HCT116 (cell line): Measurements from ENCODE around the gene THUMPD2. TPM values are rescaled to one million over a fixed set of nuclear protein-coding genes. Genes with fewer than 3 reads are reported as not detected.

Experiments
- ATAC-seq: fragments of 200-7000 bp; cut with Tn5 transposase; 2 replicates; pipeline ENCODE4 v1.9.1; 2020; ENCODE audit warnings: mild to moderate bottlenecking, moderate library complexity
- BruUV-seq: library from RNA; stranded (reverse); fragments of 400-500 nt; replicated peaks from 2 replicates; lab custom pipeline; 2021; lab: Mats Ljungman, UMichigan
- CTCF ChIA-PET: fragments of 300-600 bp; sonication (Branson Sonifier 250); formaldehyde crosslinking; loops from one replicate; lab custom pipeline; 2021; ENCODE audit warnings: antibody characterized with exemption; lab: Charles Lee
- POLR2A ChIA-PET: fragments of 300-600, 350-600 bp; sonication (Branson Sonifier 250); formaldehyde crosslinking; loops from one replicate; lab custom pipeline; 2021; ENCODE audit warnings: antibody characterized with exemption; lab: Charles Lee
- RAD21 ChIA-PET, 2 experiments: fragments of 300-600 bp; sonication (Branson Sonifier 250); formaldehyde crosslinking; loops; one replicate each; lab custom pipeline; 2023; ENCODE audit warnings: low total read pairs in 2 of 2; ENCODE audit not compliant: uncharacterized antibody in 2 of 2, unreplicated experiment in 2 of 2, low non-redundant PET in 1 of 2; lab: Charles Lee
- DNase-seq: peaks from one replicate; pipeline ENCODE4 v3.0.0-alpha.2; 2010; ENCODE audit warnings: low read depth, low spot score
- H2AFZ ChIP-seq: fragments of 200-600 bp; shearing (Covaris generic), sonication (generic); 2 replicates; pipeline ENCODE4 v1.6.1; 2017; ENCODE audit warnings: low read depth, mixed run types, mixed read lengths, antibody characterized with exemption, low read length; ENCODE audit not compliant: poor library complexity, severe bottlenecking
- H3K27ac ChIP-seq: 2 replicates; pipeline ENCODE4 v1.5.1; 2012; ENCODE audit warnings: low read depth, low read length
- H3K27me3 ChIP-seq: fragments of 200-600 bp; sonication (generic); 2 replicates; pipeline ENCODE4 v1.6.1; 2016; ENCODE audit warnings: mixed run types, low read length, mixed read lengths; ENCODE audit not compliant: insufficient read depth
- H3K36me3 ChIP-seq, 2 experiments: fragments of 200-500 bp in 1 of 2; fragments of 200-600 bp in 1 of 2; sonication (Bioruptor generic) in 1 of 2; sonication (generic) in 1 of 2; 2 replicates each; pipeline versions ENCODE4 v1.5.1 to v1.6.1; 2014 to 2016; ENCODE audit warnings: low read length in 2 of 2, inconsistent platforms in 1 of 2, mixed read lengths in 1 of 2, mixed run types in 1 of 2; ENCODE audit not compliant: insufficient read depth in 2 of 2, control insufficient read depth in 1 of 2
- H3K4me1 ChIP-seq, 2 experiments: fragments of 200-600 bp in 1 of 2; sonication (generic) in 1 of 2; 2 replicates each; pipeline versions ENCODE4 v1.5.1 to v1.6.1; 2012 to 2017; ENCODE audit warnings: low read length in 2 of 2, inconsistent platforms in 1 of 2, mild to moderate bottlenecking in 1 of 2, mixed read lengths in 1 of 2, mixed run types in 1 of 2, moderate library complexity in 1 of 2; ENCODE audit not compliant: insufficient read depth in 2 of 2, control insufficient read depth in 1 of 2
- H3K4me2 ChIP-seq: fragments of 200-600 bp; sonication (generic); 2 replicates; pipeline ENCODE4 v1.6.1; 2017; ENCODE audit warnings: mixed run types, low read length, mixed read lengths
- H3K4me3 ChIP-seq, 2 experiments: fragments of 200-600 bp in 1 of 2; sonication (generic) in 1 of 2; replicated peaks in 1 of 2; 2 replicates each; pipeline ENCODE4 v1.5.1; 2011 to 2016; ENCODE audit warnings: low read length in 2 of 2, control low read depth in 1 of 2, low read depth in 1 of 2, mild to moderate bottlenecking in 1 of 2, mixed read lengths in 1 of 2, mixed run types in 1 of 2
- H3K79me2 ChIP-seq: fragments of 200-600 bp; sonication (generic); 2 replicates; pipeline ENCODE4 v1.6.1; 2017; ENCODE audit warnings: mild to moderate bottlenecking, mixed run types, low read length, moderate library complexity, mixed read lengths; ENCODE audit not compliant: insufficient read depth
- H3K9ac ChIP-seq: fragments of 200-600 bp; sonication (generic); 2 replicates; pipeline ENCODE4 v1.6.1; 2016; ENCODE audit warnings: low read length, mixed read lengths
- H3K9me2 ChIP-seq: fragments of 200-600 bp; sonication (generic), shearing (Covaris generic); 2 replicates; pipeline ENCODE4 v1.6.1; 2017; ENCODE audit warnings: mixed run types, mild to moderate bottlenecking, moderate library complexity; ENCODE audit not compliant: insufficient read depth
- H3K9me3 ChIP-seq, 2 experiments: fragments of 200-500 bp in 1 of 2; fragments of 200-600 bp in 1 of 2; sonication (Bioruptor generic) in 1 of 2; sonication (generic) in 1 of 2; 2 replicates each; pipeline ENCODE4 v1.6.1; 2014 to 2017; ENCODE audit warnings: low read length in 2 of 2, mixed read lengths in 2 of 2, inconsistent platforms in 1 of 2, low read depth in 1 of 2, mild to moderate bottlenecking in 1 of 2, mixed run types in 1 of 2, moderate library complexity in 1 of 2; ENCODE audit not compliant: control insufficient read depth in 1 of 2, insufficient read depth in 1 of 2
- H4K20me1 ChIP-seq: fragments of 200-600 bp; sonication (generic), shearing (Covaris generic); 2 replicates; pipeline ENCODE4 v1.6.1; 2017; ENCODE audit warnings: mixed run types, mild to moderate bottlenecking, moderate library complexity; ENCODE audit not compliant: insufficient read depth
- EGR1 ChIP-seq: IDR thresholded peaks from 2 replicates; pipeline ENCODE4 v1.6.1; 2012; ENCODE audit warnings: low read depth
- ELF1 ChIP-seq: IDR thresholded peaks from 2 replicates; pipeline ENCODE4 v1.6.1; 2012; ENCODE audit warnings: low read depth, borderline replicate concordance
- FOSL1 ChIP-seq: IDR thresholded peaks from 2 replicates; pipeline ENCODE4 v1.6.1; 2012; ENCODE audit warnings: low read depth
- POLR2A ChIP-seq: IDR thresholded peaks from 2 replicates; pipeline ENCODE4 v1.7.0; 2011; ENCODE audit warnings: borderline replicate concordance; ENCODE audit not compliant: insufficient read depth, insufficient read length; ENCODE audit errors: extremely low read depth
- POLR2AphosphoS5 ChIP-seq: IDR thresholded peaks from 2 replicates; pipeline ENCODE4 v1.6.1; 2011; ENCODE audit warnings: mild to moderate bottlenecking, low read depth, low read length, moderate library complexity
- RAD21 ChIP-seq: IDR thresholded peaks from 2 replicates; pipeline ENCODE4 v1.6.1; 2012; ENCODE audit warnings: low read depth, mild to moderate bottlenecking
- SIN3A ChIP-seq: IDR thresholded peaks from 2 replicates; pipeline ENCODE4 v1.6.1; 2012; ENCODE audit warnings: low read depth
- SRF ChIP-seq: IDR thresholded peaks from 2 replicates; pipeline ENCODE4 v1.6.1; 2012; ENCODE audit warnings: low read depth
- TCF7L2 ChIP-seq: IDR thresholded peaks from 2 replicates; pipeline ENCODE4 v1.7.0; 2011; ENCODE audit warnings: borderline replicate concordance, inconsistent platforms; ENCODE audit not compliant: insufficient read depth, insufficient read length; ENCODE audit errors: extremely low read depth
- ZFX ChIP-seq: fragments of 450-650 bp; IDR thresholded peaks from 2 replicates; pipeline ENCODE4 v1.6.1; 2017
- ZNF274 ChIP-seq: fragments of 200-500 bp; sonication (Bioruptor generic); IDR thresholded peaks from 2 replicates; pipeline ENCODE4 v1.6.1; 2014; ENCODE audit warnings: mild to moderate bottlenecking, low read depth, low read length, inconsistent platforms
- intact Hi-C: fragments of 100-400 bp; cut with micrococcal nuclease; formaldehyde crosslinking; loops from 2 replicates; pipeline ENCODE4 v1.10.0; 2022
- total RNA-seq: library from RNA; stranded (reverse); gene quantifications from one replicate; pipeline ENCODE4 v1.2.1, GENCODE V29; 2021; ENCODE audit not compliant: unreplicated experiment
- TF ChIP-seq, protein P1 (sequence below): IDR thresholded peaks from 2 replicates; pipeline ENCODE4 v1.6.1; 2012
- TF ChIP-seq, protein P2 (sequence below), 3 experiments: fragments of 200-600 bp in 1 of 3; sonication (generic) in 1 of 3; IDR thresholded peaks in 2 of 3; conservative IDR thresholded peaks in 1 of 3; 2 replicates each; pipeline ENCODE4 v1.5.1; 2012 to 2017; ENCODE audit warnings: low read depth in 2 of 3, low read length in 2 of 3, antibody characterized with exemption in 1 of 3, borderline replicate concordance in 1 of 3, control low read depth in 1 of 3, mild to moderate bottlenecking in 1 of 3, mixed read lengths in 1 of 3, mixed run types in 1 of 3, moderate library complexity in 1 of 3; ENCODE audit not compliant: insufficient read depth in 1 of 3
- TF ChIP-seq, protein P3 (sequence below): IDR thresholded peaks from 2 replicates; pipeline ENCODE4 v1.6.1; 2011; ENCODE audit warnings: mild to moderate bottlenecking, low read length, moderate library complexity; ENCODE audit not compliant: insufficient replicate concordance; ENCODE audit errors: extremely low read depth
- TF ChIP-seq, protein P4 (sequence below): IDR thresholded peaks from 2 replicates; pipeline ENCODE4 v1.6.1; 2012; ENCODE audit warnings: low read depth
- TF ChIP-seq, protein P5 (sequence below): IDR thresholded peaks from 2 replicates; pipeline ENCODE4 v1.6.1; 2012

THUMPD2 gene
- total RNA-seq, 1 experiment from 2014 or later = 15.8 TPM

DNA sequence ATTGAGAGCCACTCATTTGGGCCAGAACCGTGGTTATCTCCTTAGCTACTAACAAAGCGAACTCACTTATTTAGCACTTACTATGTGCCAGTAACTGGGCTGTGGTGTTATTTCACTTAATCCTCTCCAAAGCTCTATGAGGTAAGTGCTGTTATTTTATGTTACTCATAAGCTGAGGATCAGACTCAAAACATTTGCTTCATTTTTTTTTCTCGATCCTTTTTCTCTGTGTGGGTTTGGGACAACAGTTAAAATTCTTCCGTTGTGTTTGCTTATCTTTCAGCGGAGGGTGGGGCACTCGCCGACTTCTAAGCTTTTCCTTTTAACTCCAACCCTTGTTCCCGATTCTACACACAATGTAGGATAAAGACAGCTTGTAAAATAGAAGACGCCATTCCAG is 60.6 kb downstream of the THUMPD2 start:
- no peaks in the 10 kb centered on the region for H3K79me2 ChIP-seq
- intact Hi-C loops = no loop called here
- H3K9me3 ChIP-seq = no peaks in the 10 kb centered on the region
- no peak for ATAC-seq
- TF ChIP-seq SIN3A (no peak), SRF (no peak), TCF7L2 (no peak), POLR2A (no peak), ZNF274 (no peak), ZFX (no peak), FOSL1 (no peak), EGR1 (no peak), RAD21 (no peak), POLR2AphosphoS5 (no peak), ELF1 (no peak)
- TF ChIP-seq, protein P1, sequence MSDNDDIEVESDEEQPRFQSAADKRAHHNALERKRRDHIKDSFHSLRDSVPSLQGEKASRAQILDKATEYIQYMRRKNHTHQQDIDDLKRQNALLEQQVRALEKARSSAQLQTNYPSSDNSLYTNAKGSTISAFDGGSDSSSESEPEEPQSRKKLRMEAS = no peak
- TF ChIP-seq, protein P2, sequence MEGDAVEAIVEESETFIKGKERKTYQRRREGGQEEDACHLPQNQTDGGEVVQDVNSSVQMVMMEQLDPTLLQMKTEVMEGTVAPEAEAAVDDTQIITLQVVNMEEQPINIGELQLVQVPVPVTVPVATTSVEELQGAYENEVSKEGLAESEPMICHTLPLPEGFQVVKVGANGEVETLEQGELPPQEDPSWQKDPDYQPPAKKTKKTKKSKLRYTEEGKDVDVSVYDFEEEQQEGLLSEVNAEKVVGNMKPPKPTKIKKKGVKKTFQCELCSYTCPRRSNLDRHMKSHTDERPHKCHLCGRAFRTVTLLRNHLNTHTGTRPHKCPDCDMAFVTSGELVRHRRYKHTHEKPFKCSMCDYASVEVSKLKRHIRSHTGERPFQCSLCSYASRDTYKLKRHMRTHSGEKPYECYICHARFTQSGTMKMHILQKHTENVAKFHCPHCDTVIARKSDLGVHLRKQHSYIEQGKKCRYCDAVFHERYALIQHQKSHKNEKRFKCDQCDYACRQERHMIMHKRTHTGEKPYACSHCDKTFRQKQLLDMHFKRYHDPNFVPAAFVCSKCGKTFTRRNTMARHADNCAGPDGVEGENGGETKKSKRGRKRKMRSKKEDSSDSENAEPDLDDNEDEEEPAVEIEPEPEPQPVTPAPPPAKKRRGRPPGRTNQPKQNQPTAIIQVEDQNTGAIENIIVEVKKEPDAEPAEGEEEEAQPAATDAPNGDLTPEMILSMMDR (IDR thresholded peaks at IDR 0.05 in 2 of 3, conservative IDR thresholded peaks at IDR 0.05 in 1 of 3; ENCODE audit: borderline replicate concordance in 1 of 3, insufficient read depth in 1 of 3, low read depth in 2 of 3, low read length in 2 of 3) = no peak
- TF ChIP-seq, protein P3, sequence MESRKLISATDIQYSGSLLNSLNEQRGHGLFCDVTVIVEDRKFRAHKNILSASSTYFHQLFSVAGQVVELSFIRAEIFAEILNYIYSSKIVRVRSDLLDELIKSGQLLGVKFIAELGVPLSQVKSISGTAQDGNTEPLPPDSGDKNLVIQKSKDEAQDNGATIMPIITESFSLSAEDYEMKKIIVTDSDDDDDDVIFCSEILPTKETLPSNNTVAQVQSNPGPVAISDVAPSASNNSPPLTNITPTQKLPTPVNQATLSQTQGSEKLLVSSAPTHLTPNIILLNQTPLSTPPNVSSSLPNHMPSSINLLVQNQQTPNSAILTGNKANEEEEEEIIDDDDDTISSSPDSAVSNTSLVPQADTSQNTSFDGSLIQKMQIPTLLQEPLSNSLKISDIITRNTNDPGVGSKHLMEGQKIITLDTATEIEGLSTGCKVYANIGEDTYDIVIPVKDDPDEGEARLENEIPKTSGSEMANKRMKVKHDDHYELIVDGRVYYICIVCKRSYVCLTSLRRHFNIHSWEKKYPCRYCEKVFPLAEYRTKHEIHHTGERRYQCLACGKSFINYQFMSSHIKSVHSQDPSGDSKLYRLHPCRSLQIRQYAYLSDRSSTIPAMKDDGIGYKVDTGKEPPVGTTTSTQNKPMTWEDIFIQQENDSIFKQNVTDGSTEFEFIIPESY = no peak
- TF ChIP-seq, protein P4, sequence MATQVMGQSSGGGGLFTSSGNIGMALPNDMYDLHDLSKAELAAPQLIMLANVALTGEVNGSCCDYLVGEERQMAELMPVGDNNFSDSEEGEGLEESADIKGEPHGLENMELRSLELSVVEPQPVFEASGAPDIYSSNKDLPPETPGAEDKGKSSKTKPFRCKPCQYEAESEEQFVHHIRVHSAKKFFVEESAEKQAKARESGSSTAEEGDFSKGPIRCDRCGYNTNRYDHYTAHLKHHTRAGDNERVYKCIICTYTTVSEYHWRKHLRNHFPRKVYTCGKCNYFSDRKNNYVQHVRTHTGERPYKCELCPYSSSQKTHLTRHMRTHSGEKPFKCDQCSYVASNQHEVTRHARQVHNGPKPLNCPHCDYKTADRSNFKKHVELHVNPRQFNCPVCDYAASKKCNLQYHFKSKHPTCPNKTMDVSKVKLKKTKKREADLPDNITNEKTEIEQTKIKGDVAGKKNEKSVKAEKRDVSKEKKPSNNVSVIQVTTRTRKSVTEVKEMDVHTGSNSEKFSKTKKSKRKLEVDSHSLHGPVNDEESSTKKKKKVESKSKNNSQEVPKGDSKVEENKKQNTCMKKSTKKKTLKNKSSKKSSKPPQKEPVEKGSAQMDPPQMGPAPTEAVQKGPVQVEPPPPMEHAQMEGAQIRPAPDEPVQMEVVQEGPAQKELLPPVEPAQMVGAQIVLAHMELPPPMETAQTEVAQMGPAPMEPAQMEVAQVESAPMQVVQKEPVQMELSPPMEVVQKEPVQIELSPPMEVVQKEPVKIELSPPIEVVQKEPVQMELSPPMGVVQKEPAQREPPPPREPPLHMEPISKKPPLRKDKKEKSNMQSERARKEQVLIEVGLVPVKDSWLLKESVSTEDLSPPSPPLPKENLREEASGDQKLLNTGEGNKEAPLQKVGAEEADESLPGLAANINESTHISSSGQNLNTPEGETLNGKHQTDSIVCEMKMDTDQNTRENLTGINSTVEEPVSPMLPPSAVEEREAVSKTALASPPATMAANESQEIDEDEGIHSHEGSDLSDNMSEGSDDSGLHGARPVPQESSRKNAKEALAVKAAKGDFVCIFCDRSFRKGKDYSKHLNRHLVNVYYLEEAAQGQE = no peak
- TF ChIP-seq, protein P5, sequence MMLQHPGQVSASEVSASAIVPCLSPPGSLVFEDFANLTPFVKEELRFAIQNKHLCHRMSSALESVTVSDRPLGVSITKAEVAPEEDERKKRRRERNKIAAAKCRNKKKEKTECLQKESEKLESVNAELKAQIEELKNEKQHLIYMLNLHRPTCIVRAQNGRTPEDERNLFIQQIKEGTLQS = no peak
- TF ChIP-seq, all 23 proteins: peak for 0
- ChIA-PET CTCF (no interaction called here), POLR2A (no interaction called here), RAD21 (no interaction called here)
- Histone ChIP-seq H3K36me3 (no peaks in the 10 kb centered on the region), H3K4me1 (no peaks in the 10 kb centered on the region), H3K9me2 (no peaks in the 10 kb centered on the region), H4K20me1 (no peaks in the 10 kb centered on the region), H3K9ac (no peak overlapping the region), H3K27ac (no peak overlapping the region), H3K27me3 (0 out of 2 replicates have a peak, but pooled peaks cover 7% of the 10 kb centered on the region), H3K4me2 (no peak overlapping the region), H3K4me3 (no peak overlapping the region), H2AFZ (no peak overlapping the region)
- DNase-seq = no peak
- BruUV-seq = no TSS peak
